ENCODE measurements around the gene TSPAN4. TPM values are rescaled to one million over a fixed set of nuclear protein-coding genes. Genes with fewer than 3 reads are reported as not detected.

Gene TSPAN4
- polyA plus RNA-seq, 3 donors, result 52.6 to 75.5 (median 63.1) TPM

GRCh38 chr11:890794-891540, 48.3 kb downstream of the TSPAN4 start:
- WGBS (ENCODE audit: insufficient coverage), result 94% methylated on average over 12 of the region's 27 CpGs
- H3K9me3 Mint-ChIP-seq, result no peaks in the 10 kb centered on the region
- no peak for DNase-seq

GRCh38 chr11:893008-893654, 50.5 kb downstream of the TSPAN4 start:
- H3K36me3 ChIP-seq (replicated peaks in 1 of 2; ENCODE audit: control insufficient read depth in 1 of 2, insufficient read depth in 2 of 2, low read length in 2 of 2), result peaks cover 0 to 2% of the 10 kb centered on the region in 2 donors

More at GRCh38 chr11:890794-891540, 48.3 kb downstream of the TSPAN4 start:
- no peaks in the 10 kb centered on the region for H3K27me3 ChIP-seq (ENCODE audit: control insufficient read depth in 2 of 2, insufficient read depth in 2 of 2, low read length in 2 of 2)
- no peaks in the 10 kb centered on the region for H3K4me1 ChIP-seq (ENCODE audit: control insufficient read depth in 1 of 2, insufficient read depth in 2 of 2, low read length in 2 of 2)
- no peak overlapping the region for H3K27ac ChIP-seq (ENCODE audit: low read depth in 1 of 2, low read length in 2 of 2)
- Mint-ChIP-seq H3K27ac (no peak overlapping the region), H3K4me1 (no peaks in the 10 kb centered on the region), H3K4me3 (no peak overlapping the region), H3K36me3 (peaks cover 15 to 17% of the 10 kb centered on the region in 2 donors), H3K27me3 (ENCODE audit: low read depth in 3 of 3) (no peaks in the 10 kb centered on the region)
- no peak overlapping the region for H2AFZ ChIP-seq (ENCODE audit: insufficient read depth, low read depth, low read length, poor library complexity, severe bottlenecking)
- peaks cover 4 to 18% of the 10 kb centered on the region in 2 donors for H3K36me3 ChIP-seq (replicated peaks in 1 of 2; ENCODE audit: control insufficient read depth in 1 of 2, insufficient read depth in 2 of 2, low read length in 2 of 2)
- no peaks in the 10 kb centered on the region for H3K9me3 ChIP-seq (replicated peaks in 1 of 2; ENCODE audit: control insufficient read depth in 1 of 2, insufficient read depth in 1 of 2, low read length in 2 of 2)
- H3K4me3 ChIP-seq (replicated peaks in 1 of 3; ENCODE audit: low read depth in 2 of 3, low read length in 3 of 3), result no peak overlapping the region
- TF ChIP-seq CTCF (IDR thresholded peaks at IDR 0.05), result no peak
- H3K79me2 ChIP-seq (ENCODE audit: insufficient read depth, low read length), result no peaks in the 10 kb centered on the region
- no peak overlapping the region for H3K4me2 ChIP-seq (replicated peaks; ENCODE audit: extremely low read depth, low read length, poor library complexity, severe bottlenecking)
- intact Hi-C loops (cut with micrococcal nuclease), result no loop called here
- H3K9ac ChIP-seq (ENCODE audit: insufficient read depth, low read length, poor library complexity, severe bottlenecking), result no peak overlapping the region
- H4K20me1 ChIP-seq (ENCODE audit: insufficient read depth, low read length), result no peaks in the 10 kb centered on the region

More at GRCh38 chr11:893008-893654, 50.5 kb downstream of the TSPAN4 start:
- no peak overlapping the region for H3K4me2 ChIP-seq (replicated peaks; ENCODE audit: extremely low read depth, low read length, poor library complexity, severe bottlenecking)
- H3K27me3 ChIP-seq (ENCODE audit: control insufficient read depth in 2 of 2, insufficient read depth in 2 of 2, low read length in 2 of 2), result no peaks in the 10 kb centered on the region
- Mint-ChIP-seq H3K9me3 (no peaks in the 10 kb centered on the region), H3K36me3 (peaks cover 3% of the 10 kb centered on the region in 2 donors), H3K27me3 (ENCODE audit: low read depth in 3 of 3) (no peaks in the 10 kb centered on the region), H3K4me1 (no peaks in the 10 kb centered on the region), H3K27ac (no peak overlapping the region), H3K4me3 (no peak overlapping the region)
- no peak overlapping the region for H2AFZ ChIP-seq (ENCODE audit: insufficient read depth, low read depth, low read length, poor library complexity, severe bottlenecking)
- H3K9me3 ChIP-seq (replicated peaks in 1 of 2; ENCODE audit: control insufficient read depth in 1 of 2, insufficient read depth in 1 of 2, low read length in 2 of 2), result no peaks in the 10 kb centered on the region
- H3K4me3 ChIP-seq (replicated peaks in 1 of 3; ENCODE audit: low read depth in 2 of 3, low read length in 3 of 3), result no peak overlapping the region
- no peak for TF ChIP-seq CTCF (IDR thresholded peaks at IDR 0.05)
- no peak for DNase-seq
- H3K4me1 ChIP-seq (ENCODE audit: control insufficient read depth in 1 of 2, insufficient read depth in 2 of 2, low read length in 2 of 2), result no peaks in the 10 kb centered on the region
- WGBS (ENCODE audit: insufficient coverage), result 93% methylated on average over 6 of the region's 13 CpGs
- no peaks in the 10 kb centered on the region for H4K20me1 ChIP-seq (ENCODE audit: insufficient read depth, low read length)
- intact Hi-C loops (cut with micrococcal nuclease), result no loop called here
- H3K27ac ChIP-seq (ENCODE audit: low read depth in 1 of 2, low read length in 2 of 2), result no peak overlapping the region
- H3K9ac ChIP-seq (ENCODE audit: insufficient read depth, low read length, poor library complexity, severe bottlenecking), result no peak overlapping the region
- no peaks in the 10 kb centered on the region for H3K79me2 ChIP-seq (ENCODE audit: insufficient read depth, low read length)

Data from CD14-positive monocyte (primary cell).